ENCODE results near the gene SBK2. TPM values are rescaled to one million over a fixed set of nuclear protein-coding genes. Genes with fewer than 3 reads are reported as not detected.

The SBK2 gene
- total and polyA plus RNA-seq, 9 of the 15 experiments (the other 6 are each of a cell fraction or from before 2014, with no cell fraction given), result not detected

DNA sequence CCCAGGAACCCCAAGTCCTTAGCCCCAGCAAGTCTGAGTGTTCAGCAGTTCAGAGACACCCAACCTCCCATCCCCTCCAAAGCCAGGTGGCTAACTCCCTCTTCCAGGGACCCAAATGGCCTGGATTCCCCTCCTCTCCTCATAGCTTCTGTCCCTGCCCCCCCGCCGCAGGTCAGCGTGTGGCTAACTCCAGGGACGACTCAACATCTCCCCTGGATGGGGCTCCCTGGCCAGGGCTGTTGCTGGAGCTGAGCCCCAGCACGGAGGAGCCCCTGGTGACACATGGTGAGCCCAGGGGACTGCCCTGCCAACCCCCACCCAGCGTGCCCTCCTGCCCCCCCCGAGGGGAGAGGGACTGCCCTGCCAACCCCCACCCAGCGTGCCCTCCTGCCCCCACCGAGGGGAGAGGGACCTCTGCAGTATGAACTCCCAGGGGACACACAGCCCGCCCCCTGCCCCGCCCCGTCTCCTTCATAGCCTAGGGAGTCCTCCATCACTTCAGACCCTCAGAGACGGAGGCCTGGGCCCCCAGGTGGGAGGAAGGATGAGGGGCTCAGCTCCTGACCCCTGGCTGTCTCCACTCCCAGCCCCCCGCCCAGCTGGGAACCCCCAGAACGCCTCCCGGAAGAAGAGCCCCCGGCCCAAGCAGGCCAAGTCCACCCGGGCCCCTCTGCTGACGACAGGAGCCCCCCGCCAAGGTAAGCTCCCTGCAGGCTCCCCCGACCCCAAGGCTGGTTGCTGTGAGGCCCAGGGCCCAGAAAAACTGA, 47.0 kb downstream of the SBK2 start:
- peak overlapping the region in 1 of 2 experiments; percentile 24; a peak in 2 of 4 replicates for H3K9ac ChIP-seq (ENCODE audit: insufficient read depth in 1 of 2, low read depth in 2 of 2, low read length in 2 of 2)
- no peak overlapping the region for H3K27ac ChIP-seq (ENCODE audit: extremely low read depth, low read depth, low read length)
- peaks cover 37 to 88% of the 10 kb centered on the region in 2 experiments for H3K4me1 ChIP-seq (replicated peaks in 1 of 2; ENCODE audit: control insufficient read depth in 2 of 2, insufficient read depth in 2 of 2, low read length in 2 of 2)
- H3K36me3 ChIP-seq (ENCODE audit: control insufficient read depth, insufficient read depth, low read length), result peaks cover 4% of the 10 kb centered on the region; the same call in 2 of the 3 replicates
- no peak overlapping the region for H2AFZ ChIP-seq (ENCODE audit: low read depth, low read length)
- H3K4me3 ChIP-seq, result no peak overlapping the region
- ATAC-seq (no peak), DNase-seq (ENCODE audit: extremely low read depth in 1 of 4, low spot score in 3 of 4) (no peak), FAIRE-seq (no peak)
- in situ Hi-C loops (cut with MboI) (no loop called here), intact Hi-C loops (cut with micrococcal nuclease) (no loop called here)
- peaks cover 12% of the 10 kb centered on the region; the same call in 2 of the 3 replicates for H3K79me2 ChIP-seq (ENCODE audit: control insufficient read depth, insufficient read depth, low read length)
- CTCF ChIA-PET (ENCODE audit: low intra/inter-chr PET ratio), result no interaction called here
- no TSS peak for BruUV-seq (replicated peaks)
- no peak overlapping the region for H3K4me2 ChIP-seq (ENCODE audit: insufficient read depth, low read length)
- H3K9me3 ChIP-seq (replicated peaks; ENCODE audit: control insufficient read depth, insufficient read depth, low read depth, low read length), result no peaks in the 10 kb centered on the region
- WGBS (ENCODE audit: insufficient coverage, low coverage, missing lambda C conversion rate), result 57% methylated on average over 19 of the region's 21 CpGs
- no peaks in the 10 kb centered on the region for H3K9me1 ChIP-seq (ENCODE audit: control insufficient read depth, insufficient read depth, low read length)
- TF ChIP-seq ZNF57 (CRISPR knock-in tag; IDR thresholded peaks at IDR 0.05) (no peak), JUNB (CRISPR knock-in tag; conservative IDR thresholded peaks at IDR 0.05) (no peak)
- TF ChIP-seq, protein P1, sequence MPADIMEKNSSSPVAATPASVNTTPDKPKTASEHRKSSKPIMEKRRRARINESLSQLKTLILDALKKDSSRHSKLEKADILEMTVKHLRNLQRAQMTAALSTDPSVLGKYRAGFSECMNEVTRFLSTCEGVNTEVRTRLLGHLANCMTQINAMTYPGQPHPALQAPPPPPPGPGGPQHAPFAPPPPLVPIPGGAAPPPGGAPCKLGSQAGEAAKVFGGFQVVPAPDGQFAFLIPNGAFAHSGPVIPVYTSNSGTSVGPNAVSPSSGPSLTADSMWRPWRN (IDR thresholded peaks at IDR 0.05; ENCODE audit: low read depth), result no peak
- TF ChIP-seq, protein P2, sequence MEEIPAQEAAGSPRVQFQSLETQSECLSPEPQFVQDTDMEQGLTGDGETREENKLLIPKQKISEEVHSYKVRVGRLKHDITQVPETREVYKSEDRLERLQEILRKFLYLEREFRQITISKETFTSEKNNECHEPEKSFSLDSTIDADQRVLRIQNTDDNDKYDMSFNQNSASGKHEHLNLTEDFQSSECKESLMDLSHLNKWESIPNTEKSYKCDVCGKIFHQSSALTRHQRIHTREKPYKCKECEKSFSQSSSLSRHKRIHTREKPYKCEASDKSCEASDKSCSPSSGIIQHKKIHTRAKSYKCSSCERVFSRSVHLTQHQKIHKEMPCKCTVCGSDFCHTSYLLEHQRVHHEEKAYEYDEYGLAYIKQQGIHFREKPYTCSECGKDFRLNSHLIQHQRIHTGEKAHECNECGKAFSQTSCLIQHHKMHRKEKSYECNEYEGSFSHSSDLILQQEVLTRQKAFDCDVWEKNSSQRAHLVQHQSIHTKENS (CRISPR knock-in tag; IDR thresholded peaks at IDR 0.05), result no peak
- TF ChIP-seq, protein P3, sequence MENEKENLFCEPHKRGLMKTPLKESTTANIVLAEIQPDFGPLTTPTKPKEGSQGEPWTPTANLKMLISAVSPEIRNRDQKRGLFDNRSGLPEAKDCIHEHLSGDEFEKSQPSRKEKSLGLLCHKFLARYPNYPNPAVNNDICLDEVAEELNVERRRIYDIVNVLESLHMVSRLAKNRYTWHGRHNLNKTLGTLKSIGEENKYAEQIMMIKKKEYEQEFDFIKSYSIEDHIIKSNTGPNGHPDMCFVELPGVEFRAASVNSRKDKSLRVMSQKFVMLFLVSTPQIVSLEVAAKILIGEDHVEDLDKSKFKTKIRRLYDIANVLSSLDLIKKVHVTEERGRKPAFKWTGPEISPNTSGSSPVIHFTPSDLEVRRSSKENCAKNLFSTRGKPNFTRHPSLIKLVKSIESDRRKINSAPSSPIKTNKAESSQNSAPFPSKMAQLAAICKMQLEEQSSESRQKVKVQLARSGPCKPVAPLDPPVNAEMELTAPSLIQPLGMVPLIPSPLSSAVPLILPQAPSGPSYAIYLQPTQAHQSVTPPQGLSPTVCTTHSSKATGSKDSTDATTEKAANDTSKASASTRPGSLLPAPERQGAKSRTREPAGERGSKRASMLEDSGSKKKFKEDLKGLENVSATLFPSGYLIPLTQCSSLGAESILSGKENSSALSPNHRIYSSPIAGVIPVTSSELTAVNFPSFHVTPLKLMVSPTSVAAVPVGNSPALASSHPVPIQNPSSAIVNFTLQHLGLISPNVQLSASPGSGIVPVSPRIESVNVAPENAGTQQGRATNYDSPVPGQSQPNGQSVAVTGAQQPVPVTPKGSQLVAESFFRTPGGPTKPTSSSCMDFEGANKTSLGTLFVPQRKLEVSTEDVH (IDR thresholded peaks at IDR 0.05; ENCODE audit: low read depth, partially characterized antibody), result no peak
- TF ChIP-seq, protein P4, sequence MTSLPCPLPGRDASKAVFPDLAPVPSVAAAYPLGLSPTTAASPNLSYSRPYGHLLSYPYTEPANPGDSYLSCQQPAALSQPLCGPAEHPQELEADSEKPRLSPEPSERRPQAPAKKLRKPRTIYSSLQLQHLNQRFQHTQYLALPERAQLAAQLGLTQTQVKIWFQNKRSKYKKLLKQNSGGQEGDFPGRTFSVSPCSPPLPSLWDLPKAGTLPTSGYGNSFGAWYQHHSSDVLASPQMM (CRISPR knock-in tag; IDR thresholded peaks at IDR 0.05), result no peak
- peaks cover 0 to 4% of the 10 kb centered on the region in 2 experiments; a peak in 1 of 5 replicates for H3K27me3 ChIP-seq (ENCODE audit: control insufficient read depth in 2 of 2, insufficient read depth in 2 of 2, low read length in 2 of 2)
- POLR2A ChIA-PET, result interaction anchor here (0.6 to 2.3 kb wide), 6 partner anchors 9 to 106 kb away, joined by 3 to 5 read pairs (median 3); partner anchors contain the start of gene TMEM238
- no peaks in the 10 kb centered on the region for H4K20me1 ChIP-seq (replicated peaks; ENCODE audit: control insufficient read depth, insufficient read depth, low read length)
